ENCODE results near the gene XPNPEP3.
A peak's percentile ranks its signal among the peaks of the same experiment; 100 is the strongest.
"Not testable (repeated sequence)": the region's sequence is repeated elsewhere in the genome, so short reads cannot be mapped to it uniquely, and the experiment has no call there.

Gene XPNPEP3

DNA sequence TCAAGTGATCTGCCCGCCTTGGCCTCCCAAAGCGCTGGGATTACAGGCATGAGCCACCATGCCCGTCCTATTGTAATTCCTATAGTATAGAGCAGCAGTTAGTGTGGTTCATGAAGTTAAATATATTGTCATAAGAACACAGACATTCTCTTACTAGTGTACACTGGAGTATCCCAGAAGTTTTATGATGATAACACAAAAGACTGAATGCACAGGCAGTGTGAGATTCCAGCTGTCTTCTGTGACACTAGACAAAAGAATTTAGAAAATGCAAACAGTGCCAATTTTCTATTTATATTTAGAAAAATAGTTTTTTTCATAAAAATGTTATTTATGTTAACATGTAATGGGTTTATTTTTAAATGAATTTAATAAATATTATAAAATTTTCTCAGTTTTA is 54.8 kb downstream of the XPNPEP3 start:
- H3K4me3 ChIP-seq (ENCODE audit: low read depth, low read length): no peak overlapping the region

DNA sequence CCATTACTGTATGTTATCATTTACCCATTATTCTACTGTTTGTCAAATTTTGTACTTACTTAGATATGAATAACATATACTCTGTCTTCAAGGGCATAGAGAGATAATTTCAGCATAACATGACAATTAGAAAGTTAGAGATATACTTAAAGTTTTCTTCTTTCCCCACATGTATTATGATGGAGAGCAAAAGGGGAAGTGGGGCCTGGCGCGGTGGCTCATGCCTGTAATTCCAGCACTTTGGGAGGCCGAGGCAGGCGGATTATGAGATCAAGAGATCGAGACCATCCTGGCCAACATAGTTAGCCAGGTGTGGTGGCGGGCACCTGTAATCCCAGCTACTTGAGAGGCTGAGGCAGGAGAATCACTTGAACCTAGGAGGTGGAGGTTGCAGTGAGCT is 56.0 kb downstream of the XPNPEP3 start:
- not testable (repeated sequence) for H3K4me3 ChIP-seq (ENCODE audit: low read depth, low read length)

More for the DNA sequence above, 54.8 kb downstream of the XPNPEP3 start:
- TF ChIP-seq, protein P1, sequence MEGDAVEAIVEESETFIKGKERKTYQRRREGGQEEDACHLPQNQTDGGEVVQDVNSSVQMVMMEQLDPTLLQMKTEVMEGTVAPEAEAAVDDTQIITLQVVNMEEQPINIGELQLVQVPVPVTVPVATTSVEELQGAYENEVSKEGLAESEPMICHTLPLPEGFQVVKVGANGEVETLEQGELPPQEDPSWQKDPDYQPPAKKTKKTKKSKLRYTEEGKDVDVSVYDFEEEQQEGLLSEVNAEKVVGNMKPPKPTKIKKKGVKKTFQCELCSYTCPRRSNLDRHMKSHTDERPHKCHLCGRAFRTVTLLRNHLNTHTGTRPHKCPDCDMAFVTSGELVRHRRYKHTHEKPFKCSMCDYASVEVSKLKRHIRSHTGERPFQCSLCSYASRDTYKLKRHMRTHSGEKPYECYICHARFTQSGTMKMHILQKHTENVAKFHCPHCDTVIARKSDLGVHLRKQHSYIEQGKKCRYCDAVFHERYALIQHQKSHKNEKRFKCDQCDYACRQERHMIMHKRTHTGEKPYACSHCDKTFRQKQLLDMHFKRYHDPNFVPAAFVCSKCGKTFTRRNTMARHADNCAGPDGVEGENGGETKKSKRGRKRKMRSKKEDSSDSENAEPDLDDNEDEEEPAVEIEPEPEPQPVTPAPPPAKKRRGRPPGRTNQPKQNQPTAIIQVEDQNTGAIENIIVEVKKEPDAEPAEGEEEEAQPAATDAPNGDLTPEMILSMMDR (IDR thresholded peaks at IDR 0.05; ENCODE audit: borderline replicate concordance, insufficient read depth, low read depth, low read length): no peak

DNA sequence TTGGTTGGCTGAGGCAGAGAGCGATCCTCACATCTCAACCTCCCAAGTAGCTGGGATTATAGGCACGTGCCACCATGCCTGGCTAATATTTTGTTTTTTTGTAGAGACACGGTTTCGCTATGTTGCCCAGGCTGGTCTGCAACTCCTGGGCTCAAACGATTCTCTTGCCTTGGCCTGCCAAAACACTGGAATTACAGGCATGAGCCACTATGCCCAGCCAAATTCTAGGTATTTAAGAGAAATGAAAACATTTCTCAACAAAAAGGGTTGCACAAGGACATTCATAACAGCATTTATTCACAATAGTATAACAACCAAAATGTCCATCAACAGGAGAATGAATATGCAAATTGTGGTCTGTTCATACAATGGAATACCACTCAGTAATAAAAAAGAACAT is 62.5 kb downstream of the XPNPEP3 start:
- TF ChIP-seq, protein P1 (IDR thresholded peaks at IDR 0.05; ENCODE audit: borderline replicate concordance, insufficient read depth, low read depth, low read length): no peak
- no peak overlapping the region for H3K4me3 ChIP-seq (ENCODE audit: low read depth, low read length)

DNA sequence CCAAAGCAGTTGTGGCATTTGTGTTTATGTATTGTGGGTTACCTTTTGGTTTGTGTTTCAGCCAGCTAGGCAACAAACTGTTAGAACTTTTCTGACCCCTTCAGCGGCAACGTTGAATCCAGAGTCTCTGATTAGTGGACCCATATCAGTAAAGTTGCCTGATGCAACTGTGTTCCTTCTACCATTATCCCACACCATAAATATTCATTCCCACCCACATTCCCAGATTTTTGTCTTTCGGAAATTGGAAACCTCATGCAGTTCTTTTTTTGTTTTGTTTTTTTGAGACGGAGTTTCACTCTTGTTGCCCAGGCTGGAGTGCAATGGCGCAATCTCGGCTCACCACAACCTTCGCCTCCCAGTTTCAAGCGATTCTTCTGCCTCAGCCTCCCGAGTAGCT is 63.6 kb downstream of the XPNPEP3 start:
- TF ChIP-seq, protein P1 (IDR thresholded peaks at IDR 0.05; ENCODE audit: borderline replicate concordance, insufficient read depth, low read depth, low read length): no peak
- no peak overlapping the region for H3K4me3 ChIP-seq (ENCODE audit: low read depth, low read length)

DNA sequence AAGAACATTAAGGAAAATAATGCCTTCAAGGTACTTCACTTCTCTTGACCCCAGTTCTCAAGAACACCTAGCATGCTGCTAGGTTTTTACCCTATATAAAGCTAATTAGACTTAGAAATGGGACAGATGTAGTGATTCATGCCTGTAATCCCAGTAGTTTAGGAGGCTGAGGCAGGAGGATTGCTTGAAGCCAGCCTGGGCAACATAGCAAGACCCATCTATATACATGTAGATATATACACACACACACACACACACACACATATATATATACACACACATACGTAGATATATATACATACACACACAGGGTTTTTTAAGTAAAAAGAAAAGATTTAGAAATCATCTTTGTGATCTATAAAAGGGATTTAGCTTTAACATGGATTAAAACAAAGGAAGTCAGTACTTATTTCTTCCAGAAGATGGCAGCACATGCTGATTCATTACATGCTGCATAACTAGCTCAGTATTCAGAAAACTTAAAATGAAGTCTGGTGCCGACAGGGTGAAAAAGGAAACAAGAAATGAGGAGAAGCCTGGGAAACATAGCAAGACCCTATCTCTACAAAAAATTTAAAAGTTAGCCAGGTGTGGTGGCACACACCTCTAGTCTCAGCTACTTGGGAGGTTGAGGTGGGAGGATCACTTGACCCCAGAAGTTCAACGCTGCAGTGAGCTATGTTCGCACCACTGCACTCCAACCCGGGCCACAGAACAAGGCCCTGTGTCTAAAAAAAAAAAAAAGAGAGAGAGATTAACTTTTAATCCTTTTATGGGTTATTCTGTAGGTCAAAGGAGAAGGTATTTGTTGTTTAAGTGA is 65.7 kb downstream of the XPNPEP3 start:
- H3K4me3 ChIP-seq (ENCODE audit: low read depth, low read length): no peak overlapping the region
- TF ChIP-seq, protein P1 (IDR thresholded peaks at IDR 0.05; ENCODE audit: borderline replicate concordance, insufficient read depth, low read depth, low read length): peak; percentile 42; the same call in 1 of the 2 replicates

DNA sequence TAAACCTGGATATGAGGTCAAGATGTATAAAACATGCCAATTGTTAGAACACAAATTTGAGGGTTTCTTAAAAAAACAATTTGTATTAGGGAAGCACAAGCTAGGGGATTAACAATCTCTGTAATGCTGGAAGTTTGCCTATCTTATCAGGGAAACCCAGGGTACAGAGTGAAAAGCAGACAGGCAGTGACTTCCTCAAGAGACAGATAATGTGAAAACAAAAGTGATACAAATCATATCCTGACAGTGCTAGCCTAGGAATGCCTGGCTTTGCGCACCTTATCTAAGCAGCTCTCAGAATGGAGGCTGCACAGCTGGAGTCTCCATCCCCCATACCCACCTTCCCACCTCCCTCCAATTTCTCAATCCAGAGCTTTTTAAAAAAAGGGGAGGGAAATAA is 71.7 kb downstream of the XPNPEP3 start:
- no peak overlapping the region for H3K4me3 ChIP-seq (ENCODE audit: low read depth, low read length)
- TF ChIP-seq, protein P1 (IDR thresholded peaks at IDR 0.05; ENCODE audit: borderline replicate concordance, insufficient read depth, low read depth, low read length): no peak

DNA sequence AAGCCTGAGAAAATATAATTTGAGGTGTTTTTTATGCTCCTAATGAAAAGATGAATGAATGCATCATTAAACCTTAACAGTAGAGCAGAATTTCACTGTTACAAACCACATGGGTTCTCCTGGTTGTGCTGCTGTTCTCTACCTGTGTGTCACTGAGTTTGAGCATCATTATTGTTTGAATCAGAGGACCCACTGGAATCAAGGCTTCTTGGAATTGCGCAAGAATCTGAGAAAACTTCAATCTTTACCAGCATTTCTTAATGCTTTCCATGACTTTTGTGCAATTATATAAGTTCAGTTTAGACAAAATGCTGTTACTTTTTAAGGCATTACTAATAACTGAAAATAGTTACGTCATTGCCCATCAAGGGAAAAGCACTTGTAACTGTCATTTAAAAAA is 75.4 kb downstream of the XPNPEP3 start:
- no peak overlapping the region for H3K4me3 ChIP-seq (ENCODE audit: low read depth, low read length)
- TF ChIP-seq, protein P1 (IDR thresholded peaks at IDR 0.05; ENCODE audit: borderline replicate concordance, insufficient read depth, low read depth, low read length): no peak
